HEK293 (cell line): ENCODE results near the gene C1orf198.

Source experiments
- CTCF ChIA-PET: fragments of 350-600 bp; formaldehyde crosslinking; extraction: SDS; loops from one replicate; lab custom pipeline; 2021; ENCODE audit warnings: antibody characterized with exemption; lab: Yijun Ruan, JAX
- POLR2A ChIA-PET: fragments of 300-600 bp; formaldehyde crosslinking; extraction: SDS; loops from one replicate; lab custom pipeline; 2020; ENCODE audit warnings: antibody characterized with exemption, inconsistent platforms; lab: Yijun Ruan, JAX
- H3K27ac ChIP-seq: fragments of 200-500 bp; sonication (Bioruptor generic); 2 replicates; pipeline ENCODE4 v1.5.1; 2014; ENCODE audit warnings: low read depth, low read length, control low read depth, inconsistent platforms; ENCODE audit errors: extremely low read depth
- H3K36me3 ChIP-seq, 2 experiments: fragments of 200-500 bp in 1 of 2; sonication (Bioruptor generic) in 1 of 2; 1 replicate in 1 of 2; 2 replicates in 1 of 2; pipeline ENCODE4 v1.5.1; 2014 to 2017; ENCODE audit warnings: inconsistent platforms in 2 of 2, low read length in 2 of 2; ENCODE audit not compliant: control insufficient read depth in 2 of 2, insufficient read depth in 1 of 2
- H3K4me1 ChIP-seq: fragments of 200-500 bp; sonication (Bioruptor generic); 2 replicates; pipeline ENCODE4 v1.5.1; 2014; ENCODE audit warnings: mild to moderate bottlenecking, low read length, inconsistent platforms; ENCODE audit not compliant: control insufficient read depth, insufficient read depth
- H3K4me3 ChIP-seq: 2 replicates; pipeline ENCODE4 v1.5.1; 2011; ENCODE audit warnings: low read depth, mild to moderate bottlenecking, control low read depth, low read length, moderate library complexity
- H3K9me3 ChIP-seq: fragments of 200-500 bp; sonication (Bioruptor generic); 2 replicates; pipeline ENCODE4 v1.5.1; 2014; ENCODE audit warnings: low read depth, low read length, inconsistent platforms; ENCODE audit not compliant: control insufficient read depth, insufficient read depth
- GLIS2 ChIP-seq: fragments of 450-650 bp; formaldehyde crosslinking; IDR thresholded peaks from 2 replicates; pipeline ENCODE4 v1.5.1; 2016; ENCODE audit warnings: missing biosample characterization, missing genetic modification characterization
- PATZ1 ChIP-seq: fragments of 450-650 bp; formaldehyde crosslinking; IDR thresholded peaks from 2 replicates; pipeline ENCODE4 v1.5.1; 2016; ENCODE audit warnings: missing biosample characterization, missing genetic modification characterization
- PBX3 ChIP-seq: sonication (generic); formaldehyde crosslinking; IDR thresholded peaks from 2 replicates; pipeline ENCODE4 v1.8.1; 2022; ENCODE audit warnings: mild to moderate bottlenecking, moderate library complexity, missing genetic modification reagents
- TRIM28 ChIP-seq: IDR thresholded peaks from 2 replicates; pipeline ENCODE4 v1.6.1; 2011; ENCODE audit warnings: low read length, control low read depth, borderline replicate concordance
- YY1 ChIP-seq: fragments of 450-650 bp; formaldehyde crosslinking; IDR thresholded peaks from 2 replicates; pipeline ENCODE4 v1.5.1; 2018; ENCODE audit warnings: missing biosample characterization, missing genetic modification characterization
- ZBTB20 ChIP-seq: fragments of 450-650 bp; formaldehyde crosslinking; IDR thresholded peaks from 2 replicates; pipeline ENCODE4 v1.5.1; 2016; ENCODE audit warnings: missing biosample characterization, missing genetic modification characterization
- ZBTB7A ChIP-seq: fragments of 450-650 bp; formaldehyde crosslinking; IDR thresholded peaks from 2 replicates; pipeline ENCODE4 v1.5.1; 2016; ENCODE audit warnings: low read depth, missing biosample characterization, missing genetic modification characterization
- ZFP37 ChIP-seq: fragments of 450-650 bp; formaldehyde crosslinking; IDR thresholded peaks from 2 replicates; pipeline ENCODE4 v1.5.1; 2016; ENCODE audit warnings: missing biosample characterization, missing genetic modification characterization
- ZNF175 ChIP-seq: fragments of 450-650 bp; formaldehyde crosslinking; IDR thresholded peaks from 2 replicates; pipeline ENCODE4 v1.5.1; 2016; ENCODE audit warnings: missing biosample characterization, missing genetic modification characterization
- ZNF202 ChIP-seq: fragments of 450-650 bp; formaldehyde crosslinking; IDR thresholded peaks from 2 replicates; pipeline ENCODE4 v1.5.1; 2016; ENCODE audit warnings: missing biosample characterization, missing genetic modification characterization, borderline replicate concordance
- ZNF266 ChIP-seq: fragments of 450-650 bp; formaldehyde crosslinking; IDR thresholded peaks from 2 replicates; pipeline ENCODE4 v1.5.1; 2016; ENCODE audit warnings: missing biosample characterization, missing genetic modification characterization, low read depth
- ZNF274 ChIP-seq, 2 experiments: fragments of 200-500 bp in 1 of 2; fragments of 450-650 bp in 1 of 2; sonication (Bioruptor generic) in 1 of 2; formaldehyde crosslinking in 1 of 2; IDR thresholded peaks; 2 replicates each; pipeline versions ENCODE4 v1.5.1 to v1.6.1; 2014 to 2016; ENCODE audit warnings: borderline replicate concordance in 1 of 2, inconsistent platforms in 1 of 2, low read length in 1 of 2, missing biosample characterization in 1 of 2, missing genetic modification characterization in 1 of 2
- ZNF280D ChIP-seq: fragments of 450-650 bp; formaldehyde crosslinking; IDR thresholded peaks from 2 replicates; pipeline ENCODE4 v1.5.1; 2016; ENCODE audit warnings: missing biosample characterization, missing genetic modification characterization
- ZNF501 ChIP-seq: fragments of 450-650 bp; formaldehyde crosslinking; IDR thresholded peaks from 2 replicates; pipeline ENCODE4 v1.5.1; 2016; ENCODE audit warnings: missing biosample characterization, missing genetic modification characterization
- ZNF561 ChIP-seq: fragments of 450-650 bp; IDR thresholded peaks from 2 replicates; pipeline ENCODE4 v1.5.1; 2018; ENCODE audit warnings: missing biosample characterization, missing genetic modification characterization, borderline replicate concordance
- ZNF654 ChIP-seq: fragments of 450-650 bp; formaldehyde crosslinking; IDR thresholded peaks from 2 replicates; pipeline ENCODE4 v1.5.1; 2016; ENCODE audit warnings: low read depth, missing biosample characterization, missing genetic modification characterization
- ZNF701 ChIP-seq: fragments of 450-650 bp; formaldehyde crosslinking; IDR thresholded peaks from 2 replicates; pipeline ENCODE4 v1.5.1; 2016; ENCODE audit warnings: missing biosample characterization, missing genetic modification characterization
- ZSCAN4 ChIP-seq: fragments of 450-650 bp; formaldehyde crosslinking; IDR thresholded peaks from 2 replicates; pipeline ENCODE4 v1.5.1; 2017; ENCODE audit warnings: missing biosample characterization, missing genetic modification characterization
- TF ChIP-seq, protein P1 (sequence below): fragments of 450-650 bp; formaldehyde crosslinking; IDR thresholded peaks from 2 replicates; pipeline ENCODE4 v1.5.1; 2016; ENCODE audit warnings: missing biosample characterization, missing genetic modification characterization
- TF ChIP-seq, protein P2 (sequence below): fragments of 450-650 bp; formaldehyde crosslinking; IDR thresholded peaks from 2 replicates; pipeline ENCODE4 v1.5.1; 2016; ENCODE audit warnings: missing biosample characterization, missing genetic modification characterization

The C1orf198 gene

GRCh38 chr1:230898144-230898543 lies 29.8 kb upstream of the C1orf198 start:
- no peak overlapping the region for H3K4me3 ChIP-seq
- ChIA-PET CTCF (interaction anchor here (0.6 to 1.1 kb wide), 4 partner anchors 9 to 1710 kb away, joined by 3 to 4 read pairs (median 4); no protein-coding TSS in a partner anchor), POLR2A (no interaction called here)
- no peaks in the 10 kb centered on the region for H3K36me3 ChIP-seq
- no peaks in the 10 kb centered on the region for H3K4me1 ChIP-seq
- H3K9me3 ChIP-seq, result no peaks in the 10 kb centered on the region
- no peak for TF ChIP-seq ZNF501 (tag by site-specific recombination)
- TF ChIP-seq, protein P1, sequence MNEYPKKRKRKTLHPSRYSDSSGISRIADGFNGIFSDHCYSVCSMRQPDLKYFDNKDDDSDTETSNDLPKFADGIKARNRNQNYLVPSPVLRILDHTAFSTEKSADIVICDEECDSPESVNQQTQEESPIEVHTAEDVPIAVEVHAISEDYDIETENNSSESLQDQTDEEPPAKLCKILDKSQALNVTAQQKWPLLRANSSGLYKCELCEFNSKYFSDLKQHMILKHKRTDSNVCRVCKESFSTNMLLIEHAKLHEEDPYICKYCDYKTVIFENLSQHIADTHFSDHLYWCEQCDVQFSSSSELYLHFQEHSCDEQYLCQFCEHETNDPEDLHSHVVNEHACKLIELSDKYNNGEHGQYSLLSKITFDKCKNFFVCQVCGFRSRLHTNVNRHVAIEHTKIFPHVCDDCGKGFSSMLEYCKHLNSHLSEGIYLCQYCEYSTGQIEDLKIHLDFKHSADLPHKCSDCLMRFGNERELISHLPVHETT (tag by site-specific recombination), result no peak
- H3K27ac ChIP-seq, result no peak overlapping the region

GRCh38 chr1:230896779-230897178 lies 28.5 kb upstream of the C1orf198 start:
- H3K9me3 ChIP-seq, result no peaks in the 10 kb centered on the region
- H3K4me1 ChIP-seq, result no peaks in the 10 kb centered on the region
- POLR2A ChIA-PET, result no interaction called here
- TF ChIP-seq ZNF175 (tag by site-specific recombination), result no peak
- TF ChIP-seq ZNF561, result no peak
- no peak for TF ChIP-seq ZNF701 (tag by site-specific recombination)
- no peak for TF ChIP-seq PATZ1 (tag by site-specific recombination)
- no peak for TF ChIP-seq TRIM28
- no peak for TF ChIP-seq ZNF274 (IDR thresholded peaks at IDR 0.05; ENCODE audit: low read length)
- TF ChIP-seq ZNF274 (tag by site-specific recombination; IDR thresholded peaks at IDR 0.05; ENCODE audit: borderline replicate concordance), result no peak
- TF ChIP-seq, all 188 proteins: peak for 0
- H3K36me3 ChIP-seq, result no peaks in the 10 kb centered on the region
- CTCF ChIA-PET, result interaction anchor here (0.8 to 1.4 kb wide), 4 partner anchors 10 to 83 kb away, joined by 3 to 5 read pairs (median 4); no protein-coding TSS in a partner anchor
- no peak overlapping the region for H3K27ac ChIP-seq
- no peak overlapping the region for H3K4me3 ChIP-seq

DNA sequence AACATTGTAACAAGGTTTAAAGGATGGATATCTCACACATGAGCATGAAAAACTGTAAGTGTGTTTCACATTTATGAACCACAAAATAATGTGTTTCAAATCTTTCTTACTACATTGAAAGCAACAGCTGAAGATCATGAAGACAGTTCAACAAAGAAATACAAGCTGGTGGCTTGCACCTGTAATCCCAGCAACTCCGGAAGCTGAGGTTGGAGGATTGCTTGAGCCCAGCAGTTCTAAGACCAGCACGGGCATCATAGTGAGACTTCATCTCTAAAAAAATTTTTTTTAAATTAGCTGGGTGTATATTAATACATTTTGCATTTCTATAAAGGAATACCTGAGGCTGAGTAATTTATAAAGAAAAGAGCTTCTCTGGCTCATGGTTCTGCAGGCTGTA lies 27.1 kb upstream of the C1orf198 start:
- POLR2A ChIA-PET, result no interaction called here
- Histone ChIP-seq H3K9me3 (no peaks in the 10 kb centered on the region), H3K36me3 (no peaks in the 10 kb centered on the region), H3K4me1 (no peaks in the 10 kb centered on the region), H3K4me3 (no peak overlapping the region), H3K27ac (no peak overlapping the region)
- CTCF ChIA-PET, result interaction anchor here (1.0 to 1.7 kb wide), 5 partner anchors 9 to 315 kb away, joined by 4 to 9 read pairs (median 5); no protein-coding TSS in a partner anchor
- no peak for TF ChIP-seq ZBTB20 (tag by site-specific recombination)
- no peak for TF ChIP-seq ZNF280D
- no peak for TF ChIP-seq ZNF266
- no peak for TF ChIP-seq PBX3 (CRISPR knock-in tag)
- TF ChIP-seq ZBTB7A (tag by site-specific recombination), result no peak
- TF ChIP-seq ZNF701 (tag by site-specific recombination), result no peak
- no peak for TF ChIP-seq YY1 (tag by site-specific recombination)
- TF ChIP-seq ZSCAN4 (tag by site-specific recombination), result no peak
- TF ChIP-seq ZFP37 (tag by site-specific recombination), result no peak
- no peak for TF ChIP-seq ZNF654 (tag by site-specific recombination)
- TF ChIP-seq, protein P2, sequence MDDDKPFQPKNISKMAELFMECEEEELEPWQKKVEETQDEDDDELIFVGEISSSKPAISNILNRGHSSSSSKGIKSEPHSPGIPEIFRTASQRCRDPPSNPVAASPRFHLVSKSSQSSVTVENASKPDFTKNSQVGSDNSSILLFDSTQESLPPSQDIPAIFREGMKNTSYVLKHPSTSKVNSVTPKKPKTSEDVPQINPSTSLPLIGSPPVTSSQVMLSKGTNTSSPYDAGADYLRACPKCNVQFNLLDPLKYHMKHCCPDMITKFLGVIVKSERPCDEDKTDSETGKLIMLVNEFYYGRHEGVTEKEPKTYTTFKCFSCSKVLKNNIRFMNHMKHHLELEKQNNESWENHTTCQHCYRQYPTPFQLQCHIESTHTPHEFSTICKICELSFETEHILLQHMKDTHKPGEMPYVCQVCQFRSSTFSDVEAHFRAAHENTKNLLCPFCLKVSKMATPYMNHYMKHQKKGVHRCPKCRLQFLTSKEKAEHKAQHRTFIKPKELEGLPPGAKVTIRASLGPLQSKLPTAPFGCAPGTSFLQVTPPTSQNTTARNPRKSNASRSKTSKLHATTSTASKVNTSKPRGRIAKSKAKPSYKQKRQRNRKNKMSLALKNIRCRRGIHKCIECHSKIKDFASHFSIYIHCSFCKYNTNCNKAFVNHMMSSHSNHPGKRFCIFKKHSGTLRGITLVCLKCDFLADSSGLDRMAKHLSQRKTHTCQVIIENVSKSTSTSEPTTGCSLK (tag by site-specific recombination), result no peak
- TF ChIP-seq ZNF202 (tag by site-specific recombination), result no peak
- TF ChIP-seq GLIS2 (tag by site-specific recombination), result no peak
